ENCODE measurements around the gene B4GALT5. TPM values are rescaled to one million over a fixed set of nuclear protein-coding genes. Genes with fewer than 3 reads are reported as not detected.

Gene B4GALT5
- total RNA-seq, 1 experiment from 2014 or later: 77.0 TPM

DNA sequence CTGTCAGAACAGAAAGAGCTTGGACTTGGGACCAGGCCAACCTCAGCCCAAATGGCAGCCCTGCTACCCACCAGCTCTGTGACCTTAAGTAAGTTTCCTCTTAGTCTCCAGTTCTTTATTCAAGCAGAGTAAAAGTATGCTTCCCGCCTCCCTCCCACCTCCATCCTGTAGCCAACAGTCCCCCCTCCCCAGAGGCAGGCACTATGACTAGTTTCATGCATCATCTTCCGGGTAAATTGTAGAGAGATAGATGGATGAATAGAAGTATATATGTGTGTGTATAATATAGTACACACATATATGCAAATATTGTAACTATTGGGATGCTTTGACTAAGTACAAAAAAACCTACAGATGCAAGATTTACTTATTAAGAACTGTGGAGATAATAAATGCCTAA is 39.5 kb upstream of the B4GALT5 start:
- H3K14ac ChIP-seq (ENCODE audit: insufficient read depth, low read length): no peak overlapping the region
- H2AK5ac ChIP-seq (ENCODE audit: insufficient read length, low read length): no peak overlapping the region
- H3K23me2 ChIP-seq (ENCODE audit: insufficient read length, low read depth, low read length, poor library complexity, severe bottlenecking): no peaks in the 10 kb centered on the region
- DNase-seq: no peak
- H3K4ac ChIP-seq (ENCODE audit: low read depth, low read length): no peak overlapping the region
- H3K9me3 ChIP-seq (ENCODE audit: control insufficient read depth, low read depth, low read length): no peaks in the 10 kb centered on the region
- H3K79me2 ChIP-seq (ENCODE audit: insufficient read depth, low read length): no peaks in the 10 kb centered on the region
- no peak overlapping the region for H3K56ac ChIP-seq (ENCODE audit: insufficient read length, low read depth, low read length)
- no peak overlapping the region for H4K91ac ChIP-seq (ENCODE audit: insufficient read length, low read depth, low read length)
- no CpG with 5 or more reads among the region's 2 CpGs for WGBS (ENCODE audit: extremely low coverage, insufficient read length, low lambda C conversion rate)
- H4K20me1 ChIP-seq (ENCODE audit: control insufficient read depth, insufficient read depth, insufficient read length): no peaks in the 10 kb centered on the region
- no peak overlapping the region for H2BK15ac ChIP-seq (ENCODE audit: low read depth, low read length)
- H3K4me1 ChIP-seq (ENCODE audit: insufficient read depth, low read length): no peaks in the 10 kb centered on the region
- no peak overlapping the region for H3K23ac ChIP-seq (ENCODE audit: insufficient read length, low read depth, low read length)
- H3K9ac ChIP-seq (ENCODE audit: extremely low read depth, insufficient read length, low read length): no peak overlapping the region
- H3K18ac ChIP-seq (ENCODE audit: insufficient read length, low read depth, low read length): no peak overlapping the region
- no peaks in the 10 kb centered on the region for H3K79me1 ChIP-seq (ENCODE audit: insufficient read depth, low read depth, low read length, poor library complexity, severe bottlenecking)
- H3K27me3 ChIP-seq (ENCODE audit: insufficient read depth, low read length): no peaks in the 10 kb centered on the region
- H2AFZ ChIP-seq (ENCODE audit: low read length): no peak overlapping the region
- H3K4me2 ChIP-seq (ENCODE audit: insufficient read depth, insufficient read length, low read length): no peak overlapping the region
- Mint-ChIP-seq H3K9me3 (peaks cover 0 to 4% of the 10 kb centered on the region in 2 experiments; a peak in 2 of 5 replicates), H3K27ac (no peak overlapping the region), H3K4me3 (no peak overlapping the region), H3K27me3 (ENCODE audit: low read depth) (peaks cover 2% of the 10 kb centered on the region; the same call in 1 of the 2 replicates), H3K36me3 (ENCODE audit: insufficient read depth in 1 of 3, low read depth in 3 of 3) (no peaks in the 10 kb centered on the region), H3K4me1 (peaks cover 10 to 11% of the 10 kb centered on the region in 2 experiments; a peak in 3 of 4 replicates)
- H2BK5ac ChIP-seq (ENCODE audit: insufficient read length, low read length): no peak overlapping the region
- H3K27ac ChIP-seq (ENCODE audit: insufficient read length, low read depth, low read length): no peak overlapping the region
- TF ChIP-seq CTCF (conservative IDR thresholded peaks at IDR 0.05): no peak
- no peak overlapping the region for H2BK120ac ChIP-seq (ENCODE audit: low read depth, low read length, poor library complexity, severe bottlenecking)
- no peak overlapping the region for H4K8ac ChIP-seq (replicated peaks; ENCODE audit: insufficient read length, low read depth, low read length)
- no peak overlapping the region for H2BK20ac ChIP-seq (ENCODE audit: low read depth, low read length, poor library complexity, severe bottlenecking)
- no peak overlapping the region for H2BK12ac ChIP-seq (ENCODE audit: insufficient read length, low read depth, low read length)
- no peak overlapping the region for H3T11ph ChIP-seq (ENCODE audit: low read length)
- no peak overlapping the region for H4K5ac ChIP-seq (ENCODE audit: insufficient read length, low read depth, low read length)
